NCI-H524 (cell line): ENCODE data around the gene CCL16.
"Not testable (repeated sequence)": the region's sequence is repeated elsewhere in the genome, so short reads cannot be mapped to it uniquely, and the experiment has no call there.

Experiments used
- DNase-seq, 2 experiments: peaks; one replicate each; lab custom pipeline; 2025; lab: John Stamatoyannopoulos, UW

CCL16 gene

GRCh38 chr17:35984140-35984539 is 2.8 kb upstream of the CCL16 start:
- DNase-seq, result no peak

- DNase-seq, result no peak
These were observed 1.3 kb upstream of the CCL16 start for GRCh38 chr17:35982409-35983191.

GRCh38 chr17:35981908-35982330 is 622 bp upstream of the CCL16 start:
- no peak for DNase-seq

- no peak for DNase-seq
These were observed 3.0 kb downstream of the CCL16 start for GRCh38 chr17:35978346-35978745.

GRCh38 chr17:35977509-35977908 is 3.8 kb downstream of the CCL16 start:
- DNase-seq, result no peak

- DNase-seq, result no peak
These were observed 7.7 kb downstream of the CCL16 start for GRCh38 chr17:35973333-35974260.

- DNase-seq, result no peak
These were observed 8.4 kb downstream of the CCL16 start for GRCh38 chr17:35972945-35973332.

- DNase-seq, result no peak
These were observed 8.8 kb downstream of the CCL16 start for GRCh38 chr17:35972535-35972934.

GRCh38 chr17:35972066-35972465 is 9.2 kb downstream of the CCL16 start:
- DNase-seq, result no peak

- DNase-seq, result peak; percentile 52 to 70
These were observed 11.5 kb downstream of the CCL16 start for GRCh38 chr17:35969558-35970380.

GRCh38 chr17:35968520-35969054 is 12.7 kb downstream of the CCL16 start:
- no peak for DNase-seq

- no peak for DNase-seq
These were observed 16.0 kb downstream of the CCL16 start for GRCh38 chr17:35965272-35965671.

- no peak for DNase-seq
These were observed 17.6 kb downstream of the CCL16 start for GRCh38 chr17:35963663-35964062.

GRCh38 chr17:35953720-35954119 is 27.6 kb downstream of the CCL16 start:
- DNase-seq, result no peak

GRCh38 chr17:35949401-35949800 is 31.9 kb downstream of the CCL16 start:
- DNase-seq, result no peak

- no peak for DNase-seq
These were observed 33.2 kb downstream of the CCL16 start for GRCh38 chr17:35948092-35948491.

GRCh38 chr17:35947156-35947585 is 34.1 kb downstream of the CCL16 start:
- DNase-seq, result peak in 1 of 2 experiments; percentile 37

GRCh38 chr17:35944151-35944550 is 37.1 kb downstream of the CCL16 start:
- DNase-seq, result no peak

GRCh38 chr17:35943537-35943936 is 37.8 kb downstream of the CCL16 start, which contains the start of gene LYZL6:
LYZL6 (minus strand) TSS chr17:35943713; CDS start chr17:35939356, 4,357 bp downstream.
- no peak for DNase-seq

GRCh38 chr17:35942588-35943186 is 38.6 kb downstream of the CCL16 start:
- DNase-seq, result no peak

- not testable (repeated sequence) for DNase-seq
These were observed 42.8 kb downstream of the CCL16 start for GRCh38 chr17:35938492-35938891.
